ENCODE data around the gene KRTAP10-3.

- TF ChIP-seq CTCF (IDR thresholded peaks at IDR 0.05) (no peak), POLR2A (IDR thresholded peaks at IDR 0.05) (no peak)
Observed at GRCh38 chr21:44555200-44555875, 3.3 kb downstream of the KRTAP10-3 start.
